ENCODE results near the gene ZNF462.

DNA sequence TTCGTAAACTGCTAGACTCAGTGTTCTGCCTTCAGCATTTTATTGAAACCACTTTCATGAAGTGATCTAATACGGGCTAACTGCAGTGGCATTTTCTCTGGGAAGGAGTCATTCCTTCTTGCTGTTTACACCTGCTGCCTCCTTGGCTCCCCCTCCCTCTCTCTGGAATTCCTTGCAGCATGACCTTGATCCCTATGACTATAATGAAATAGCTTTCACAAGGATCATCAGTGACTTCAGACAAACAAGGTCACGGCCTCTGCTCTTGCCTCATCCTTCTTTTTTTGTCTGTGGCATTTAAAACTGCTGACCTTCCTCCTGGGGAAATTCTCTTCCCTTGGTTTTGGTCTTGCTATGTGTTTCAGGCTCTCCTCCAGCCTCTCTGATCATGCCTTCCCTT lies 90.2 kb downstream of the ZNF462 start:
- TF ChIP-seq, protein P1, sequence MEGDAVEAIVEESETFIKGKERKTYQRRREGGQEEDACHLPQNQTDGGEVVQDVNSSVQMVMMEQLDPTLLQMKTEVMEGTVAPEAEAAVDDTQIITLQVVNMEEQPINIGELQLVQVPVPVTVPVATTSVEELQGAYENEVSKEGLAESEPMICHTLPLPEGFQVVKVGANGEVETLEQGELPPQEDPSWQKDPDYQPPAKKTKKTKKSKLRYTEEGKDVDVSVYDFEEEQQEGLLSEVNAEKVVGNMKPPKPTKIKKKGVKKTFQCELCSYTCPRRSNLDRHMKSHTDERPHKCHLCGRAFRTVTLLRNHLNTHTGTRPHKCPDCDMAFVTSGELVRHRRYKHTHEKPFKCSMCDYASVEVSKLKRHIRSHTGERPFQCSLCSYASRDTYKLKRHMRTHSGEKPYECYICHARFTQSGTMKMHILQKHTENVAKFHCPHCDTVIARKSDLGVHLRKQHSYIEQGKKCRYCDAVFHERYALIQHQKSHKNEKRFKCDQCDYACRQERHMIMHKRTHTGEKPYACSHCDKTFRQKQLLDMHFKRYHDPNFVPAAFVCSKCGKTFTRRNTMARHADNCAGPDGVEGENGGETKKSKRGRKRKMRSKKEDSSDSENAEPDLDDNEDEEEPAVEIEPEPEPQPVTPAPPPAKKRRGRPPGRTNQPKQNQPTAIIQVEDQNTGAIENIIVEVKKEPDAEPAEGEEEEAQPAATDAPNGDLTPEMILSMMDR (conservative IDR thresholded peaks at IDR 0.05), result no peak
- TF ChIP-seq ZFX (IDR thresholded peaks at IDR 0.05), result no peak
